Right lobe of liver (tissue), 6 donors: ENCODE data around the gene GALNT1. TPM values are rescaled to one million over a fixed set of nuclear protein-coding genes. Genes with fewer than 3 reads are reported as not detected.
A peak's percentile ranks its signal among the peaks of the same experiment; 100 is the strongest.

ENCODE experiments used
- ATAC-seq, 4 donors: fragments of 200-7000 bp; cut with Tn5 transposase; one replicate each; pipeline ENCODE4 v1.9.1; 2020; ENCODE audit warnings: mild to moderate bottlenecking in 4 of 4, moderate library complexity in 4 of 4
- DNase-seq, 3 donors: peaks; one replicate each; pipeline ENCODE4 v3.0.0-alpha.2; 2020
- H3K27ac ChIP-seq, 3 donors: fragments of 200-600 bp; one replicate each; pipeline ENCODE4 v1.8.0; 2022
- H3K27me3 ChIP-seq, 2 donors: fragments of 200-600 bp; one replicate each; pipeline ENCODE4 v1.8.0; 2022
- H3K36me3 ChIP-seq, 4 donors: fragments of 200-600 bp; sonication (generic) in 1 of 4; one replicate each; pipeline versions ENCODE4 v1.5.1 to v1.8.0; 2017 to 2022; ENCODE audit warnings: control low read depth in 1 of 4
- H3K4me1 ChIP-seq, 4 donors: fragments of 200-600 bp; sonication (generic) in 1 of 4; one replicate each; pipeline versions ENCODE4 v1.5.1 to v1.8.0; 2017 to 2022; ENCODE audit warnings: control low read depth in 1 of 4
- H3K4me3 ChIP-seq, 3 donors: fragments of 200-600 bp; one replicate each; pipeline ENCODE4 v1.8.0; 2022
- H3K9me3 ChIP-seq, 4 donors: fragments of 200-600 bp; sonication (generic) in 1 of 4; one replicate each; pipeline versions ENCODE4 v1.5.1 to v1.8.0; 2017 to 2022; ENCODE audit warnings: control low read depth in 1 of 4
- POLR2A ChIP-seq: fragments of 450-650 bp; IDR thresholded peaks from one replicate; pipeline ENCODE4 v1.6.1; 2017; ENCODE audit warnings: antibody characterized with exemption, mild to moderate bottlenecking
- WGBS: methylation state at CpG from one replicate; pipeline ENCODE4 v1.1.6; 2018; ENCODE audit warnings: low coverage, low lambda C conversion rate; ENCODE audit not compliant: insufficient coverage; ENCODE audit errors: missing lambda C conversion rate; 5-methylcytosine and 5-hydroxymethylcytosine counted together
- intact Hi-C, 2 donors: fragments of 100-400 bp; cut with DNase I; formaldehyde crosslinking; loops; one replicate each; pipeline versions ENCODE4 v1.11.2 to v1.14.1; 2022
- total RNA-seq, 6 experiments: library from RNA; depleted of rRNA in 2 of 6; stranded (reverse); fragments of >200 nt in 2 of 6; fragmentation: NEBNext Ultra II Directional in 3 of 6; extraction: Animal tissue kit (Norgen Biotek cat#: 25700) in 3 of 6; gene quantifications; one replicate each; pipeline versions ENCODE4 v1.1.0 to v1.2.4, GENCODE V29; 2016 to 2023
- TF ChIP-seq, protein P1 (sequence below), 4 donors: fragments of 200-600 bp in 3 of 4; fragments of 450-650 bp in 1 of 4; IDR thresholded peaks; one replicate each; pipeline versions ENCODE4 v1.5.1 to v1.8.0; 2016 to 2022; ENCODE audit warnings: antibody characterized with exemption in 4 of 4, mild to moderate bottlenecking in 2 of 4
- donor health status: DM: no; HTN: yes; CAD: no.
- donor health status: DM: no; HTN: no; CAD: no.
- donor health status: DM: no; HTN: no; CAD: no.
- donor health status: DM: no; HTN: yes; CAD: no.
- donor health status: DM: no; HTN: yes; CAD: no.

Gene GALNT1
- total RNA-seq, 6 experiments from 2014 or later, result 28.0 to 47.4 (median 40.4) TPM

DNA sequence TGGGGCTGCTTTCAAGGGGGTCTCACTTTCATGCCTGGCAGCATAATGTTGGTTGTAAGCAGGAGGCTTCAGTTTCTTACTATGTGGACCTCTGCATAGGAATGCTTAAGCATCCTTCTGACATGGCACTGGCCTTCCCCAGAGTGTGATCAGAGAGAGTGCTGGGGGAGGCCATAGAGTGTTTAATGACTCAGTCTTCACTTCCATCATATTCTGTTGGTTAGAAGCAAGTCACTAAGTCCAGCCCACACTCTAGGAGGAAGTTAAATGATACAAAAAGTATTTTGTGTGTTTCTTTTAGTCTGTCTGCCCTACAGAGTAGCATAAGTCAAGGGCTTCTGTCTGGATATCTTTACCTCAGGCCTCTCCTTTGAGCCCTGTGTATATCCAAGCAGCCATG is 64.9 kb downstream of the GALNT1 start:
- Histone ChIP-seq H3K9me3 (no peaks in the 10 kb centered on the region), H3K27me3 (no peaks in the 10 kb centered on the region), H3K36me3 (no peaks in the 10 kb centered on the region), H3K4me3 (no peak overlapping the region), H3K4me1 (no peaks in the 10 kb centered on the region), H3K27ac (no peak overlapping the region)
- intact Hi-C loops, result no loop called here
- DNase-seq, result no peak
- no peak for TF ChIP-seq POLR2A
- TF ChIP-seq, protein P1, sequence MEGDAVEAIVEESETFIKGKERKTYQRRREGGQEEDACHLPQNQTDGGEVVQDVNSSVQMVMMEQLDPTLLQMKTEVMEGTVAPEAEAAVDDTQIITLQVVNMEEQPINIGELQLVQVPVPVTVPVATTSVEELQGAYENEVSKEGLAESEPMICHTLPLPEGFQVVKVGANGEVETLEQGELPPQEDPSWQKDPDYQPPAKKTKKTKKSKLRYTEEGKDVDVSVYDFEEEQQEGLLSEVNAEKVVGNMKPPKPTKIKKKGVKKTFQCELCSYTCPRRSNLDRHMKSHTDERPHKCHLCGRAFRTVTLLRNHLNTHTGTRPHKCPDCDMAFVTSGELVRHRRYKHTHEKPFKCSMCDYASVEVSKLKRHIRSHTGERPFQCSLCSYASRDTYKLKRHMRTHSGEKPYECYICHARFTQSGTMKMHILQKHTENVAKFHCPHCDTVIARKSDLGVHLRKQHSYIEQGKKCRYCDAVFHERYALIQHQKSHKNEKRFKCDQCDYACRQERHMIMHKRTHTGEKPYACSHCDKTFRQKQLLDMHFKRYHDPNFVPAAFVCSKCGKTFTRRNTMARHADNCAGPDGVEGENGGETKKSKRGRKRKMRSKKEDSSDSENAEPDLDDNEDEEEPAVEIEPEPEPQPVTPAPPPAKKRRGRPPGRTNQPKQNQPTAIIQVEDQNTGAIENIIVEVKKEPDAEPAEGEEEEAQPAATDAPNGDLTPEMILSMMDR (IDR thresholded peaks at IDR 0.05), result no peak
- ATAC-seq, result no peak

DNA sequence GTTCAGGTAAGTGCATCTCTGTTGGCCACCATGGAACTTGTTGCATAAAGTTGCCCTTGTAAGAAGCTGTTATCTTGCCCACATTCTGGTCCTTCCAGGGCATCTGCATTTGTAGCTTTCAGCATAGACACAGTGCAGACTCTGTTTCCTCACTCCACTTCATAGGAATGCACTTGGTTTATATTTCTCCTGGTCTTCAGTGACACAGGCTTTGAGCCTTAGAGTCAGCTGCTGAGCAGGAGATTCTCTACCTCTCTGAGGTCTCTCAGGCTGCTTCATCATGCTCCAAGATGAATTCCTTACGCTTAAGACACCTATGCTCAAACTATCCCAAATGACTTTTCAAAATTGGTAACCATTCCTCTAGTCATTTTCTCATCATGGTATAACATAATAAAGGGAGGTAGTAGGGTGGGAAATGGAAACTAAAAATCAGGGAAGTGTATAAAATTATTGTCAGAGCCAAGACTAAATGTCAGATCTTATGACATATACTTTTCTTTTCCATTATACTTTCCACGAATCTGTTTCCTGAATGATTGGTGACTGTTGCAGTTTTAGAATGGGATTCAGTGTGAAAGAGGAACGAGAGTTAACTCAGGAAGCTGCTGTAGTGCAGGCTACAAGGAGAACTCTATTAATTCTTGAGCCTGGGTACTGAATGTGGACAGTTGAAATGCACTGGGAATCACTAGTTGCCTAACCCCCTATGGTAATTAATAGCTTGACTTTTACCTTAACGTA is 72.0 kb downstream of the GALNT1 start:
- no peak overlapping the region for H3K4me3 ChIP-seq
- TF ChIP-seq, protein P1 (IDR thresholded peaks at IDR 0.05), result no peak
- TF ChIP-seq POLR2A, result no peak
- 75% methylated on average over 4 of the region's 4 CpGs for whole genome bisulfite sequencing
- H3K27ac ChIP-seq, result no peak overlapping the region
- no peaks in the 10 kb centered on the region for H3K4me1 ChIP-seq
- no peak for DNase-seq
- intact Hi-C loops, result no loop called here
- ATAC-seq, result peak in 1 of 4 donors; percentile 32
- no peaks in the 10 kb centered on the region for H3K27me3 ChIP-seq
- no peaks in the 10 kb centered on the region for H3K9me3 ChIP-seq
- H3K36me3 ChIP-seq, result no peaks in the 10 kb centered on the region

DNA sequence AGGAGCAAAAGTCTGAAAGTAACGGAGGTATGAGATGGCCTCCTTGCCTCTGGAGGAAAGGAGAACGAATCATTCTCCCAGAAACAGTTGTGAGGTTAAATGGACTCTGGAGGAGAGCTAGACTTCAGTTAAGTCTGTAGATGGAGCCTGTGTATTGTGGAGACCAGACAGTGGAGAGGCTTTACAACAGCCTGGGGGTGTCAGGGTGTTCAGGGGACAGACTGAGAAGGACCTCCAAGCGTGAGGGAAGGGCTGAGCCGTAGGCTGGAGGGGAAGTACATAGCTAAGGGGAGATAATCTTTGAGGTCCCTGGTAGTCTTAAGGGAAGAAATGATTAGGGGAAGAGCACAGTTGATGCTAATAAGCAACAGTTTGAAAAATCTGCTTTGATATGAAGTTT is 76.6 kb downstream of the GALNT1 start:
- H3K9me3 ChIP-seq, result no peaks in the 10 kb centered on the region
- no peaks in the 10 kb centered on the region for H3K4me1 ChIP-seq
- H3K27me3 ChIP-seq, result no peaks in the 10 kb centered on the region
- H3K4me3 ChIP-seq, result no peak overlapping the region
- H3K36me3 ChIP-seq, result no peaks in the 10 kb centered on the region
- H3K27ac ChIP-seq, result no peak overlapping the region
- WGBS, result 94% methylated on average over 4 of the region's 4 CpGs
- intact Hi-C loops, result no loop called here
- no peak for DNase-seq
- TF ChIP-seq, protein P1 (IDR thresholded peaks at IDR 0.05), result no peak
- no peak for TF ChIP-seq POLR2A
- peak in 1 of 4 donors; percentile 22 for ATAC-seq

DNA sequence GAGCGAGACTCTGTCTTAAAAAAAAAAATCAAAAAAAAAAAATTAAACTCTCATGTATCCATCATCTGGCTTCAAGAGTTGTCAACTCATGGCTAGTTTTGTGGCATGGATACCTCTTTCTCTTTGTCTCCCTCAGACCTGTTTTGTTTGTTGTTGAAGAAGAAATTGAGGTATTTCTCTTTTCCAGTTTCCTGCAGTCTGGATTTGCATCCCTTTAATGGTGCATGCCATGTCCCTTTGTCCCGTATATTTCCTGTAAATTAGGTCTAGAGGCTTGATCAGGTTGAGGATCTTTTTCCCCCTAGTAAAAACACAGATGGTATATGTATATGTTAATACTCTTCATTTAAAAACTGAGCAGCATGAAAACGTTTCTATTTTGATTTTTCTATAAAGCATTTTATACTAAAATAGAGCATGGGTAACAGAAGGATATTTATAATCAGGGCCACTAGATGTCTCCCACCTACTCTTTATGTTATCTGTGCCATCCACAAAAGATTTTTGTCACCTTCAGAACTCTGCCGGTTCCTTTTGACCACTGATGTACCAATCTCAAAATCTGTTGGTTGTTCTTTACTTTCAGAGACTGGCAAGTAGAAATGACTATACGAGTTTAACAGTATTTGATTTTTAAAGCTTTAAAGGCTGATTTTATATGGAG is 80.1 kb downstream of the GALNT1 start:
- TF ChIP-seq, protein P1 (IDR thresholded peaks at IDR 0.05), result no peak
- no peak for TF ChIP-seq POLR2A
- H3K9me3 ChIP-seq, result no peaks in the 10 kb centered on the region
- WGBS, result 66% methylated on average over 5 of the region's 5 CpGs
- intact Hi-C loops, result no loop called here
- no peak overlapping the region for H3K27ac ChIP-seq
- H3K27me3 ChIP-seq, result no peaks in the 10 kb centered on the region
- no peaks in the 10 kb centered on the region for H3K4me1 ChIP-seq
- H3K36me3 ChIP-seq, result peaks cover 0 to 4% (median 0%) of the 10 kb centered on the region in 4 donors
- H3K4me3 ChIP-seq, result no peak overlapping the region
- ATAC-seq (no peak), DNase-seq (no peak)
